ENCODE measurements around the gene VPS13C.

DNA sequence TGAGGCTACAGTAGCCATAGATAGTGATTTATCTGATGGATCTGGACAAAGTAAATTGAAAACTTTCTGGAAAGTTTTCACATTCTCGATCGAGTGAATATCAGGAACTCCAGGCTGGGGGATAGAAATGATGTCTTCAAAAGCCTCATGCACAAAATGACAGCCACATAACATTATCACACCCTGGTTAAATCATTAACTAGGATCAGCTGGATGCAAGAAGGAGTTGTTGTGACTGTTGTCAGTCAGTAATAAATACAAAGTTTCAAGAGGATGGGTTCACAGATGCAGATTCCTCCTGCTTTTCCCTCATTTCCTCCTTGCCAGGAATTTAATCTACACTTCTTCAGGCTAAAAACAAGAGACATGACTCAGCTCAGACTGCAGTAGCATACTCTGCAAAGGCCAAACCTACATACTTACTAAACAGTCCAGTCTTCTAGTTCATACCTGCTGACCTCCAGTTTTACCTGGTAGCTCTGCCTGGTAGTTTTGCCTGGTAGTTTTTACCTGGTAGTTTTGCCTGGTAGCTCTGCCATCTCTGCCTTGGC lies 47.4 kb upstream of the VPS13C start:
- TF ChIP-seq GATA3 (IDR thresholded peaks at IDR 0.05; ENCODE audit: low read depth, low read length) (no peak), GATA2 (IDR thresholded peaks at IDR 0.05; ENCODE audit: low read depth, low read length) (no peak)

Measured in SH-SY5Y (cell line).